T47D (cell line): ENCODE measurements around the gene RHOC.
"Not testable (repeated sequence)": the region's sequence is repeated elsewhere in the genome, so short reads cannot be mapped to it uniquely, and the experiment has no call there.

ENCODE experiments used
- DNase-seq, 2 experiments: peaks; one replicate each; pipeline versions ENCODE4 v3.0.0 to v3.0.0-alpha.2; 2011 to 2012; ENCODE audit warnings: low read depth in 1 of 2, low spot score in 1 of 2
- JUND ChIP-seq: IDR thresholded peaks from 2 replicates; pipeline ENCODE4 v1.6.1; 2012; ENCODE audit warnings: low read depth
- in situ Hi-C: cut with HindIII; loops from 2 replicates; pipeline ENCODE4 v1.10.0; 2016; ENCODE audit warnings: low sequenced_read_pairs, low pct_unique_long_range_greater_than_20kb

RHOC gene

DNA sequence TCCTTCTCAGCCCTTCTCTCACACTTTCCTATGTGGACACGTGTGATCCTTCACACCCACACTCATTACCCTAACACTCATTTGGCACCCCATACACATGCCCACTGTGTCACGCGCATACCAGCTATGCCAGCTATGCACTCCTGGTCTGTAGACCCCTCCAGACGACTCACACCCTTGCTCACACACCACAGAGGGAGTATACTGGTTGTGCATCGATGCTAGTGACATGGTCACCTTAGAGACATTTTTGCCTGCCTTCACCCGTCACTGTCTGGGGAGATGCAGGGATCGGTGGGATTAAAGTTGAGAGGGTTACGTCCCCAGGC lies 16.5 kb upstream of the RHOC start:
- DNase-seq: no peak
- in situ Hi-C loops: no loop called here
- TF ChIP-seq JUND: no peak

DNA sequence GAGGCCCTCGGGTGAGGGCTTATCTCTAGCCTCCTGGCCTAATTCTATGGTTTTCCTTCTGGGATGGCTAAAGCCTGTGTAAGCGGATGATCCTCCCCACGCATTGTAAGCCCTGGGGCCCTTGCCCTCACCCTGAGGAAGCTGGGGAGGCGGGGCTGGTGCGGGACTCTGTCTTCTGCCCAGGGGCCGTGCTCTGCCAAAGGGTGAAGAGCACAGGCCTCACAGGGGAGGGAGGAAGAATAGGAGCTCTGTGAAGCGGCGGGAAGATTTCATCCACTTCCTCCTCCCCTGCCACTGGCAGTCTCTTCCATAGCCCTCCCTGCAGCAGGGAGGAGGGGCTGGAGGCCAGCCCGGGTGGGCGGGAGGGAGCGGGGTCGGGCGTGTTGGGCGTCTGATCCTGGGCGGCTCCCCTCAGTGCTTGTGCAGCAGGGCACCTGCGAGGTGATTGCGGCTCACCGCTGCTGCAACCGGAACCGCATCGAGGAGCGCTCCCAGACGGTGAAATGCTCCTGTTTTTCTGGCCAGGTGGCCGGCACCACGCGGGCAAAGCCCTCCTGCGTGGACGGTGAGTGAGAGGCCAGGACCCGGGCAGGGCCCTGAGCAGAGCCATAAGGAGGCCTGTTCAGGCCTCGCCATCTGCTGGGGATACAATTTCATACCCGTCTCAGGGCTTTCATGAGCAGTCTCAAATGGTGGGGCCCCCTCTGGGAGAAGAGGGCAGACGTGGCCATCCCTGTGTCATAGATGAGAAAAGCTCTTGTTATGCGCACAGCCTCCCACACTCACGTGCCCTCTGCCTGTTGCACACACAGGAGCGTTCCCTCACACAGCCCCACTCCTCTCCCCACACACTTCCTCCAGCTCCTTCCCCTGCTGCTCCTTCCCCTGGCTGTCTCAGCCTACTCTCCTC lies 15.9 kb upstream of the RHOC start:
- in situ Hi-C loops: no loop called here
- no peak for DNase-seq
- no peak for TF ChIP-seq JUND

DNA sequence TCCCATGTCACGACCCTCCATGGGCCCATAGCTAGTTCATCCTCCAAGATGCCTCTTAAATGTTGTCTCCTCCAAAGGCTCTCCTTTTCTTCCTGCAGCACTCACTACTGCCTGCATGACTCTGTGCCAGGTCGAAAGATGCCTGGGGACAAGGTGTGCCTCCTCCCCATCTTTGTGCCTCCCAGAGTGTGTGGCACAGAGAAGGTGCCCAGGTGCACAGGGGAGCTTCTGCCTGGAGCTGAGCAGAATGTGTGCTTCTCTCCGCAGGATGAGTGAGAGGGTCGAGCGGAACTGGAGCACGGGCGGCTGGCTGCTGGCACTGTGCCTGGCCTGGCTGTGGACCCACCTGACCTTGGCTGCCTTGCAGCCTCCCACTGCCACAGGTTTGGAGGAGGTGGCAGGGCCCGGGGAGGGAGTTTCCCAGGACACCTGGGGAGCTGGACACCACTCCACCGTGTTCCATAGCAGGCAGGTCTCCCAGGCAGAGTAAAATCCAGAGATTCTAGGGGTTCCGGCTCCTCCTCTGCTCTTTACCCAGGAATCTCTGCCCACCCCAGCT lies 15.1 kb upstream of the RHOC start:
- in situ Hi-C loops: no loop called here
- DNase-seq: no peak
- TF ChIP-seq JUND: no peak

DNA sequence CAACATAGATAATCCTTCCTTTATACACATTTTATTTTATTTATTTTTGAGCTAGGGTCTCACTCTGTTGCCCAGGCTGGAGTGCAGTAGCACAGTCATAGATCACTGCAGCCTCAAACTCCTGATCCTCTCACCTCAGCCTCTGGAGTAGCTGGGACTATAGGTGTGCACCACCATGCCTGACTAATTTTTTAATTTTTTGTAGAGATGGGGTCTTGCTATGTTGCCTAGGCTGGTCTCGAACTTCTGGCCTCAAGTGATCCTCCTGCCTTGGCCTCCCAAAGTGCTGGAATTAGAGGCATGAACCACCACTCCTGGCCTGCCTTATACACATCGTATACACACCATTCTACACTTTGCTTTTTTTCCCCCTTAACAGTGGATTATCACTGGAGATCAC lies 14.4 kb upstream of the RHOC start:
- DNase-seq, in situ Hi-C loops: not testable (repeated sequence)

- in situ Hi-C loops: no loop called here
- no peak for DNase-seq
- TF ChIP-seq JUND: no peak
These were observed 13.9 kb upstream of the RHOC start for GRCh38 chr1:112720800-112721199.

- in situ Hi-C loops: no loop called here
These were observed 12.8 kb upstream of the RHOC start for GRCh38 chr1:112719706-112720105.

GRCh38 chr1:112718691-112719418 lies 11.9 kb upstream of the RHOC start:
- in situ Hi-C loops: no loop called here
- peak; percentile 59 to 78 for DNase-seq
- TF ChIP-seq JUND: no peak

More at GRCh38 chr1:112719706-112720105, 12.8 kb upstream of the RHOC start:
- DNase-seq: no peak
- TF ChIP-seq JUND: no peak

DNA sequence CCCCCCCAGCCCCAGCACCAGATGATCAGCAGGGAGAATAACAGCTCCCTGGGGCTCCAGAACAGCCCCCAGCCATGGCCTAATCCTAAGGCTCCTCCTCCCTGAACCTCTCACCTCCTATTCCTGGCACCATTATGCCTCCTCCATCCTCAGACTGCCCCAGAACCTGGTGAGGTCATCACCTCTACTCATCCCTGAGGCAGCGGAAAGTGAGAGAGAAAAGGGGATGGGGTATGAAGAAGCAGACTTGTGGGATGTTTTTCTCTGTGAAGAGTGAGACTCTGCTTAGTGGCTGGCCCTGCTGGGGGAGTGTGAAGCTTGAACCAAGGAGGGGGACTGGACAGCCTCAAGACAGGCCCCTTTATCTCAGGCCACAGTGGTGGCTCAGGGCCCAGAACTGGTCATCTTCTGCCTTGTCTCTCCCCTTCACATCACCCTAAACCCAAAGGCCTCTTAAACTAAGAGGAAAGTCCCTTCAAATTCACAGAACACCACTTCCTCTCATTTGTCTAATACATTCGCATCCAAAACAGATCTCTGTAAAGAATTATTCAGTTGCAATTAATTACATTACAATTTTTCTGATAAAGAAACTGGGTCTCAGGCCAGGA lies 10.4 kb upstream of the RHOC start:
- no peak for TF ChIP-seq JUND
- in situ Hi-C loops: no loop called here
- no peak for DNase-seq

GRCh38 chr1:112716133-112716720 lies 9.3 kb upstream of the RHOC start:
- DNase-seq: peak; percentile 68 to 86
- no peak for TF ChIP-seq JUND
- in situ Hi-C loops: no loop called here

DNA sequence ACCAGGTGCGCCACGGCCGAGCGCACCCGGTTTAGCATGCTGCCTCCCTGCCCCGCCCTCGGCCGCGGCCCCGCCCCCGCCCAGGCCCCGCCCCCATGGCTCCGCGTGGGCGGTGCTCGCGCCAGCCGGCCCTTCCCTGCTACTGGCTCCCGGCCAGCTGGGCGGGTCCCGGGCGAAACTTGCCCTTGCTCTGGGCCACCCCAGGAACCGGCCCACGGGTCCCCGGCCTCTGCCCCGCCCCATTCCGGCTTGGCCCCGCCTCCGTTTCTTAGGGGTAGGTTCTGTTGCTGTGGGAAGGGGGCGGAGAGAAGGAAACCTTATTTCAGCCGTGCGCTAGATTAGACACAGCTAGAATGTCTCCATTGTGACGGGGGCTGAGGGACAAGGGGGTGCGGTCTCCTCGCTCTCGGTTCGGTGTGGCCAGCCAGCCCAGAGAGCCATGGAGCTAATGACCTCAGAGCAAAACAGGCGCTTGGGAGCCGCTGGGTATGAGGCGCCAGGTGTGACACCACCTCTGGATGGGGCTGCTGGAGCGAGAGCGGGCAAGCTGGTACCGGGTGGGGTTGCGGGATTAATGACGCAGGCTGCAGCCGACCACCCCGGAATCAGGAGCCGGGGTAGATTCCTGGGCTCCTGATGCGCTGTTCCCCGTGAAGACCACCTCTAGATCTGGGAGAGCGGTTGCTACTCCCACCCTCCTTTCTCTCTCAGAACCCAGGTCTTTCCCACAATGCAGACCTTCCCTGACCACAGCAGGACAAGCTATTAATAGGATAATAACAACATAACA lies 8.5 kb upstream of the RHOC start, which contains the start of gene PPM1J:
Gene PPM1J (minus strand): TSS at position 69 of the 790 bp plus-strand sequence. CDS start 31 bp downstream, at position 38.
- in situ Hi-C loops: no loop called here
- no peak for TF ChIP-seq JUND
- peak; percentile 87 to 95 for DNase-seq

- no peak for TF ChIP-seq JUND
- no peak for DNase-seq
- in situ Hi-C loops: no loop called here
These were observed 7.7 kb upstream of the RHOC start for GRCh38 chr1:112714313-112715263.
